ENCODE data around the gene CASP14.

Gene CASP14

DNA sequence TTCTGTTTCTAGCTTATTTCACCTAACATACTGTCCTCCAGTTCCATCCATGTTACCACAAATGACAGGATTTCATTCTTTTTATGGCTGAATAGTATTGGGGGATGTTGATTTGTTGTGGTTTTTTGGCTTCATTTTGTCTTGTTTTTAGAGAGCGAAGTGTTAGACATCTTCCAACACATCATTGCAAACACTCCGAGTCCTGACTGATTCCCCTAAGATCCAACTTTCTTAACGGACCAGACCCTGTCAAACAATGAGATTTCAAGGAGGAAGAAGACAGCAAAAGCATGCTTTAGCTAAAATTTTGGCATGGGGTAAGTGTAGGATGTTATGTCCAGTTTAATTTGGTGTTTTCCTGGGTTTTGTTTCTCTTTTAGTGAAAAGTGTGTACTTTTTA lies 3.8 kb upstream of the CASP14 start:
- no peaks in the 10 kb centered on the region for H3K4me1 ChIP-seq (ENCODE audit: insufficient read depth, low read length, severe bottlenecking)
- H3K4me3 ChIP-seq (ENCODE audit: low read depth, low read length, poor library complexity, severe bottlenecking) = no peak overlapping the region
- H3K27me3 ChIP-seq (ENCODE audit: insufficient read depth, low read length) = no peaks in the 10 kb centered on the region
- no peaks in the 10 kb centered on the region for H3K36me3 ChIP-seq (ENCODE audit: insufficient read depth, low read length)
- no peaks in the 10 kb centered on the region for H3F3A ChIP-seq (ENCODE audit: insufficient read depth, low read length)
- no peaks in the 10 kb centered on the region for H3K9me2 ChIP-seq (ENCODE audit: low read depth, low read length)
- no peaks in the 10 kb centered on the region for H4K20me1 ChIP-seq (ENCODE audit: insufficient read depth, low read length)
- TF ChIP-seq EZH2 (IDR thresholded peaks at IDR 0.05; ENCODE audit: borderline replicate concordance, low read length) = no peak
- TF ChIP-seq, protein P1, sequence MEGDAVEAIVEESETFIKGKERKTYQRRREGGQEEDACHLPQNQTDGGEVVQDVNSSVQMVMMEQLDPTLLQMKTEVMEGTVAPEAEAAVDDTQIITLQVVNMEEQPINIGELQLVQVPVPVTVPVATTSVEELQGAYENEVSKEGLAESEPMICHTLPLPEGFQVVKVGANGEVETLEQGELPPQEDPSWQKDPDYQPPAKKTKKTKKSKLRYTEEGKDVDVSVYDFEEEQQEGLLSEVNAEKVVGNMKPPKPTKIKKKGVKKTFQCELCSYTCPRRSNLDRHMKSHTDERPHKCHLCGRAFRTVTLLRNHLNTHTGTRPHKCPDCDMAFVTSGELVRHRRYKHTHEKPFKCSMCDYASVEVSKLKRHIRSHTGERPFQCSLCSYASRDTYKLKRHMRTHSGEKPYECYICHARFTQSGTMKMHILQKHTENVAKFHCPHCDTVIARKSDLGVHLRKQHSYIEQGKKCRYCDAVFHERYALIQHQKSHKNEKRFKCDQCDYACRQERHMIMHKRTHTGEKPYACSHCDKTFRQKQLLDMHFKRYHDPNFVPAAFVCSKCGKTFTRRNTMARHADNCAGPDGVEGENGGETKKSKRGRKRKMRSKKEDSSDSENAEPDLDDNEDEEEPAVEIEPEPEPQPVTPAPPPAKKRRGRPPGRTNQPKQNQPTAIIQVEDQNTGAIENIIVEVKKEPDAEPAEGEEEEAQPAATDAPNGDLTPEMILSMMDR (IDR thresholded peaks at IDR 0.05; ENCODE audit: low read length) = no peak
- H2AFZ ChIP-seq (ENCODE audit: low read length) = no peak overlapping the region
- H3K9me3 ChIP-seq (ENCODE audit: low read length) = no peaks in the 10 kb centered on the region
- H3K9ac ChIP-seq (ENCODE audit: low read length) = no peak overlapping the region
- no peak overlapping the region for H3K4me2 ChIP-seq (ENCODE audit: low read length)
- H3K27ac ChIP-seq (ENCODE audit: low read depth, low read length, poor library complexity, severe bottlenecking) = no peak overlapping the region
- no peaks in the 10 kb centered on the region for H3K79me2 ChIP-seq (ENCODE audit: insufficient read depth, low read length)

DNA sequence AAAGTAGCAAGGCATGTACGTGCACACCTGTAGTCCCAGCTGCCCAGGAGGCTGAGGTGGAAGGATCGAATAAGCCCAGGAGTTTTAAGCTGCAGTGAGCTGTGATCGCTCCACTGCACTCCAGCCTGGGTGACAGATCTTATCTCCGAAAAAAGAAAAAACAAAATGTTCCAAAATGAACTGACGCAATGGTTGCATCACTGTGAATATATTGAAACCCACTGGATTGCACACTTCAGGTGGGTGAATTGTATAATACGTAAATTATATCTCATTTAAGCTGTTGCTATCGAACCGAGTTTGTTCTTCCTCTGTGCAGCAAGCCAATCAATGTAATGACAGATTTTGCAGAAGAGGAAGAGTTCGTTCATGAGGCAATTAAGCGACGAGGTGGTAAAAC lies 1.6 kb upstream of the CASP14 start:
- Histone ChIP-seq H3K9me3 (ENCODE audit: low read length) (no peaks in the 10 kb centered on the region), H2AFZ (ENCODE audit: low read length) (no peak overlapping the region), H3K9ac (ENCODE audit: low read length) (no peak overlapping the region), H3K4me2 (ENCODE audit: low read length) (no peak overlapping the region), H3F3A (ENCODE audit: insufficient read depth, low read length) (no peaks in the 10 kb centered on the region), H4K20me1 (ENCODE audit: insufficient read depth, low read length) (no peaks in the 10 kb centered on the region), H3K27me3 (ENCODE audit: insufficient read depth, low read length) (no peaks in the 10 kb centered on the region), H3K9me2 (ENCODE audit: low read depth, low read length) (no peaks in the 10 kb centered on the region), H3K36me3 (ENCODE audit: insufficient read depth, low read length) (no peaks in the 10 kb centered on the region), H3K79me2 (ENCODE audit: insufficient read depth, low read length) (no peaks in the 10 kb centered on the region), H3K27ac (ENCODE audit: low read depth, low read length, poor library complexity, severe bottlenecking) (no peak overlapping the region), H3K4me3 (ENCODE audit: low read depth, low read length, poor library complexity, severe bottlenecking) (no peak overlapping the region), H3K4me1 (ENCODE audit: insufficient read depth, low read length, severe bottlenecking) (no peaks in the 10 kb centered on the region)
- TF ChIP-seq, protein P1 (IDR thresholded peaks at IDR 0.05; ENCODE audit: low read length) = no peak
- TF ChIP-seq EZH2 (IDR thresholded peaks at IDR 0.05; ENCODE audit: borderline replicate concordance, low read length) = no peak

DNA sequence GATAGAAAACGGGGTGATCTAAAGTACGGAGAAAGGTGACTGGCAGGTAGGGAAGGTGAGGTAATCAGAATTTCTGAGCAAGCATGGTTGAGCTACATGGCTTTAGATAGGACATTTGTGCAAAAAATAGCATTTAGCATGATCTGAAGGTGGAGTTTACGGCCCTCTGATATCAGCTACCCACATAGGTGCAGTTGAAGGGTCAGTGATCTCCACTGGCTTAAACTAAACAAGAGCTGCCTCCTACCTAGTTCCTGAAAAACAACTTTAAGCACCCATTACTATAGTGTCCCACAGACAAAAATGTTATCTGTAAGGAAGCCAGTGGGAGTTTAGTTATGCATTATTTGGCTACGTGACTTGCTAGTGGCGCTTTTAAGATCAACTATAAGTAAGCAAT lies 1.2 kb upstream of the CASP14 start:
- Histone ChIP-seq H3K27me3 (ENCODE audit: insufficient read depth, low read length) (no peaks in the 10 kb centered on the region), H3K9me3 (ENCODE audit: low read length) (no peaks in the 10 kb centered on the region), H3K79me2 (ENCODE audit: insufficient read depth, low read length) (no peaks in the 10 kb centered on the region), H3K27ac (ENCODE audit: low read depth, low read length, poor library complexity, severe bottlenecking) (no peak overlapping the region), H3K9ac (ENCODE audit: low read length) (no peak overlapping the region), H4K20me1 (ENCODE audit: insufficient read depth, low read length) (no peaks in the 10 kb centered on the region), H2AFZ (ENCODE audit: low read length) (no peak overlapping the region), H3K4me3 (ENCODE audit: low read depth, low read length, poor library complexity, severe bottlenecking) (no peak overlapping the region), H3F3A (ENCODE audit: insufficient read depth, low read length) (no peaks in the 10 kb centered on the region), H3K36me3 (ENCODE audit: insufficient read depth, low read length) (no peaks in the 10 kb centered on the region), H3K4me1 (ENCODE audit: insufficient read depth, low read length, severe bottlenecking) (no peaks in the 10 kb centered on the region), H3K9me2 (ENCODE audit: low read depth, low read length) (no peaks in the 10 kb centered on the region), H3K4me2 (ENCODE audit: low read length) (no peak overlapping the region)
- TF ChIP-seq, protein P1 (IDR thresholded peaks at IDR 0.05; ENCODE audit: low read length) = no peak
- TF ChIP-seq EZH2 (IDR thresholded peaks at IDR 0.05; ENCODE audit: borderline replicate concordance, low read length) = no peak
